RWPE2 (cell line): ENCODE results near the gene UNC13A.

Experiments
- ATAC-seq: fragments of 200-7000 bp; cut with Tn5 transposase; 3 replicates; pipeline ENCODE4 v1.9.1; 2021; ENCODE audit warnings: low read depth
- DNase-seq: peaks from one replicate; pipeline ENCODE4 v3.0.0-alpha.2; 2020; ENCODE audit warnings: low spot score
- H3K27ac ChIP-seq: fragments of 450-650 bp; 2 replicates; pipeline ENCODE4 v1.5.1; 2017; ENCODE audit warnings: mild to moderate bottlenecking; ENCODE audit not compliant: poor library complexity, severe bottlenecking
- H3K27me3 ChIP-seq: fragments of 250-450 bp; sonication (Bioruptor Pico); 2 replicates; pipeline ENCODE4 v1.5.1; 2021; ENCODE audit warnings: mild to moderate bottlenecking, moderate library complexity; ENCODE audit not compliant: insufficient read depth, poor library complexity, severe bottlenecking
- H3K36me3 ChIP-seq: fragments of 250-450 bp; sonication (Bioruptor Pico); 2 replicates; pipeline ENCODE4 v1.5.1; 2020; ENCODE audit warnings: low read depth, mild to moderate bottlenecking, moderate library complexity
- H3K4me1 ChIP-seq: fragments of 250-450 bp; sonication (Bioruptor Pico); 2 replicates; pipeline ENCODE4 v1.5.1; 2021; ENCODE audit warnings: mild to moderate bottlenecking, moderate library complexity; ENCODE audit not compliant: insufficient read depth, poor library complexity, severe bottlenecking
- H3K4me3 ChIP-seq: fragments of 250-450 bp; sonication (Bioruptor Pico); 2 replicates; pipeline ENCODE4 v1.5.1; 2021; ENCODE audit warnings: mild to moderate bottlenecking, moderate library complexity; ENCODE audit not compliant: severe bottlenecking
- H3K9me3 ChIP-seq: fragments of 250-450 bp; sonication (Bioruptor Pico); 2 replicates; pipeline ENCODE4 v1.5.1; 2021; ENCODE audit warnings: mild to moderate bottlenecking, moderate library complexity; ENCODE audit not compliant: severe bottlenecking
- CTCF ChIP-seq: fragments of 450-650 bp; IDR thresholded peaks from one replicate; pipeline ENCODE4 v1.5.1; 2017; ENCODE audit warnings: mild to moderate bottlenecking, moderate library complexity; ENCODE audit not compliant: poor library complexity, severe bottlenecking

The UNC13A gene

GRCh38 chr19:17656970-17657369 lies 31.2 kb downstream of the UNC13A start:
- no peak for TF ChIP-seq CTCF
- no peak overlapping the region for H3K27ac ChIP-seq

GRCh38 chr19:17655751-17656472 lies 32.2 kb downstream of the UNC13A start:
- no peak for TF ChIP-seq CTCF
- ATAC-seq (no peak), DNase-seq (no peak)
- H3K27ac ChIP-seq: no peak overlapping the region
- H3K4me3 ChIP-seq: no peak overlapping the region
- H3K27me3 ChIP-seq: no peaks in the 10 kb centered on the region
- no peaks in the 10 kb centered on the region for H3K9me3 ChIP-seq
- no peaks in the 10 kb centered on the region for H3K4me1 ChIP-seq
- H3K36me3 ChIP-seq: no peaks in the 10 kb centered on the region

More at GRCh38 chr19:17656970-17657369, 31.2 kb downstream of the UNC13A start:
- Histone ChIP-seq H3K27me3 (no peaks in the 10 kb centered on the region), H3K36me3 (no peaks in the 10 kb centered on the region), H3K4me3 (no peak overlapping the region), H3K4me1 (no peaks in the 10 kb centered on the region), H3K9me3 (no peaks in the 10 kb centered on the region)
- no peak for ATAC-seq
- no peak for DNase-seq

GRCh38 chr19:17654993-17655392 lies 33.2 kb downstream of the UNC13A start:
- no peak for TF ChIP-seq CTCF
- ATAC-seq (peak; percentile 73), DNase-seq (no peak)
- H3K4me3 ChIP-seq: no peak overlapping the region
- no peak overlapping the region for H3K27ac ChIP-seq
- H3K27me3 ChIP-seq: no peaks in the 10 kb centered on the region
- no peaks in the 10 kb centered on the region for H3K36me3 ChIP-seq
- no peaks in the 10 kb centered on the region for H3K4me1 ChIP-seq
- no peaks in the 10 kb centered on the region for H3K9me3 ChIP-seq

- Histone ChIP-seq H3K9me3 (no peaks in the 10 kb centered on the region), H3K27me3 (no peaks in the 10 kb centered on the region), H3K27ac (no peak overlapping the region), H3K36me3 (no peaks in the 10 kb centered on the region), H3K4me1 (no peaks in the 10 kb centered on the region), H3K4me3 (no peak overlapping the region)
- no peak for ATAC-seq
- no peak for TF ChIP-seq CTCF
- no peak for DNase-seq
Observed at GRCh38 chr19:17652627-17653026, 35.5 kb downstream of the UNC13A start.

GRCh38 chr19:17648786-17649185 lies 39.4 kb downstream of the UNC13A start:
- H3K27ac ChIP-seq: no peak overlapping the region
- H3K4me3 ChIP-seq: no peak overlapping the region
- H3K4me1 ChIP-seq: no peaks in the 10 kb centered on the region
- no peaks in the 10 kb centered on the region for H3K27me3 ChIP-seq
- no peak for DNase-seq
- no peak for ATAC-seq
- no peak for TF ChIP-seq CTCF
- H3K36me3 ChIP-seq: no peaks in the 10 kb centered on the region
- no peaks in the 10 kb centered on the region for H3K9me3 ChIP-seq
